Endothelial cell of umbilical vein (primary cell): Measurements from ENCODE around the gene SPAG9. TPM values are rescaled to one million over a fixed set of nuclear protein-coding genes. Genes with fewer than 3 reads are reported as not detected.

Source experiments
- BruUV-seq: library from RNA; stranded (reverse); fragments of 400-500 nt; replicated peaks from 2 replicates; lab custom pipeline; 2021; lab: Mats Ljungman, UMichigan
- CTCF ChIA-PET: fragments of 300-600, 350-600 bp; sonication (Branson Sonifier 250); formaldehyde crosslinking; loops from one replicate; lab custom pipeline; 2021; ENCODE audit warnings: antibody characterized with exemption, inconsistent platforms; lab: Charles Lee
- POLR2A ChIA-PET: fragments of 300-600, 350-600 bp; sonication (Branson Sonifier 250); formaldehyde crosslinking; loops from one replicate; lab custom pipeline; 2021; ENCODE audit warnings: antibody characterized with exemption, inconsistent platforms; lab: Charles Lee
- DNase-seq: peaks from one replicate; pipeline ENCODE4 v3.0.0-alpha.2; 2011; ENCODE audit warnings: low read depth, low spot score
- FAIRE-seq: peaks from 2 replicates; lab custom pipeline; 2011; peaks lifted over from hg19 to GRCh38; lab: Jason Lieb, UNC
- H2AFZ ChIP-seq: 2 replicates; pipeline ENCODE4 v1.6.0; 2012; ENCODE audit warnings: low read depth, low read length, control low read depth, inconsistent platforms
- H3K27ac ChIP-seq: 2 replicates; pipeline ENCODE4 v1.5.1; 2011; ENCODE audit warnings: low read depth, mild to moderate bottlenecking, control low read depth, low read length, moderate library complexity; ENCODE audit not compliant: insufficient read depth
- H3K27me3 ChIP-seq, 2 experiments: 2 replicates each; pipeline versions ENCODE4 v1.6.0 to v1.6.1; 2011; ENCODE audit warnings: low read length in 2 of 2, mixed read lengths in 1 of 2; ENCODE audit not compliant: control insufficient read depth in 2 of 2, insufficient read depth in 2 of 2
- H3K36me3 ChIP-seq, 2 experiments: 2 replicates in 1 of 2; 3 replicates in 1 of 2; pipeline ENCODE4 v1.5.1; 2011; ENCODE audit warnings: low read length in 2 of 2, mild to moderate bottlenecking in 1 of 2, moderate library complexity in 1 of 2; ENCODE audit not compliant: control insufficient read depth in 2 of 2, insufficient read depth in 2 of 2; ENCODE audit errors: extremely low read depth in 1 of 2
- H3K4me1 ChIP-seq: 3 replicates; pipeline ENCODE4 v1.5.1; 2011; ENCODE audit warnings: mild to moderate bottlenecking, low read length; ENCODE audit not compliant: control insufficient read depth, insufficient read depth; ENCODE audit errors: extremely low read depth
- H3K4me2 ChIP-seq: 2 replicates; pipeline ENCODE4 v1.6.1; 2011; ENCODE audit warnings: low read length, control low read depth, mixed read lengths; ENCODE audit not compliant: insufficient read depth
- H3K4me3 ChIP-seq, 3 experiments: fragments of 200-600 bp in 1 of 3; sonication (generic), shearing (Covaris generic) in 1 of 3; replicated peaks in 1 of 3; 2 replicates each; pipeline ENCODE4 v1.5.1; 2011 to 2016; ENCODE audit warnings: control low read depth in 3 of 3, low read length in 3 of 3, mild to moderate bottlenecking in 2 of 3, inconsistent platforms in 1 of 3, low read depth in 1 of 3, moderate library complexity in 1 of 3; ENCODE audit not compliant: insufficient read depth in 1 of 3
- H3K79me2 ChIP-seq: 2 replicates; pipeline ENCODE4 v1.6.0; 2012; ENCODE audit warnings: low read length, inconsistent platforms; ENCODE audit not compliant: control insufficient read depth, insufficient read depth
- H3K9ac ChIP-seq: replicated peaks from 2 replicates; pipeline ENCODE3; 2011; ENCODE audit warnings: low read length, control low read depth; ENCODE audit not compliant: insufficient read depth; ENCODE audit errors: extremely low read depth
- H3K9me1 ChIP-seq: replicated peaks from 3 replicates; pipeline ENCODE4 v1.6.0; 2011; ENCODE audit warnings: mild to moderate bottlenecking, low read length; ENCODE audit not compliant: control insufficient read depth, insufficient read depth; ENCODE audit errors: extremely low read depth
- H3K9me3 ChIP-seq: replicated peaks from 2 replicates; pipeline ENCODE4 v1.5.1; 2012; ENCODE audit warnings: low read length, inconsistent platforms; ENCODE audit not compliant: control insufficient read depth, insufficient read depth
- H4K20me1 ChIP-seq: replicated peaks from 2 replicates; pipeline ENCODE3; 2011; ENCODE audit warnings: mild to moderate bottlenecking, low read length; ENCODE audit not compliant: control insufficient read depth, insufficient read depth; ENCODE audit errors: extremely low read depth
- CTCF ChIP-seq, 2 donors: IDR thresholded peaks; 1 replicate in 1 of 2; 2 replicates in 1 of 2; pipeline ENCODE4 v1.5.1; 2011; ENCODE audit warnings: low read length in 2 of 2, mild to moderate bottlenecking in 2 of 2, moderate library complexity in 2 of 2, control low read depth in 1 of 2, inconsistent platforms in 1 of 2, low read depth in 1 of 2; ENCODE audit not compliant: insufficient read depth in 1 of 2; ENCODE audit errors: extremely low read depth in 1 of 2
- EZH2 ChIP-seq: IDR thresholded peaks from 2 replicates; pipeline ENCODE4 v1.6.1; 2012; ENCODE audit warnings: borderline replicate concordance, low read depth, mild to moderate bottlenecking, moderate library complexity, low read length, inconsistent platforms; ENCODE audit not compliant: severe bottlenecking
- FOS ChIP-seq: IDR thresholded peaks from 2 replicates; pipeline ENCODE4 v1.6.1; 2011; ENCODE audit warnings: mild to moderate bottlenecking, low read length, moderate library complexity, borderline replicate concordance; ENCODE audit not compliant: insufficient read depth
- GATA2 ChIP-seq: IDR thresholded peaks from 2 replicates; pipeline ENCODE4 v1.7.0; 2011; ENCODE audit warnings: low read depth, mild to moderate bottlenecking, moderate library complexity, mixed read lengths, low read length; ENCODE audit not compliant: insufficient read length, insufficient read depth
- JUN ChIP-seq: IDR thresholded peaks from 2 replicates; pipeline ENCODE4 v1.6.1; 2011; ENCODE audit warnings: borderline replicate concordance, low read depth; ENCODE audit not compliant: insufficient read length, insufficient read depth
- MAX ChIP-seq: IDR thresholded peaks from 2 replicates; pipeline ENCODE4 v1.6.1; 2011; ENCODE audit not compliant: insufficient read depth, insufficient read length
- MYC ChIP-seq: IDR thresholded peaks from one replicate; pipeline ENCODE4 v1.6.1; 2011; ENCODE audit warnings: mild to moderate bottlenecking, low read depth, low read length
- POLR2A ChIP-seq: IDR thresholded peaks from 2 replicates; pipeline ENCODE4 v1.6.1; 2012; ENCODE audit warnings: low read depth, mild to moderate bottlenecking, control low read depth, low read length
- POLR2AphosphoS5 ChIP-seq: IDR thresholded peaks from 2 replicates; pipeline ENCODE4 v1.6.1; 2012; ENCODE audit warnings: low read depth, mild to moderate bottlenecking, control low read depth, low read length, moderate library complexity; ENCODE audit not compliant: insufficient read depth
- dilution Hi-C: fragments of 300-500 bp; cut with MboI; formaldehyde crosslinking; loops from one replicate; pipeline ENCODE4 v1.15.0; 2019; ENCODE audit warnings: low sequenced_read_pairs; ENCODE audit not compliant: extremely low pct_ligation_motif_present
- intact Hi-C: fragments of 100-400 bp; cut with micrococcal nuclease; formaldehyde crosslinking; loops from one replicate; pipeline ENCODE4 v1.10.0; 2022
- polyA plus RNA-seq, 4 experiments: library from polyadenylated mRNA; depleted of rRNA in 3 of 4; stranded (reverse) in 3 of 4; unstranded in 1 of 4; fragments of >200 nt; gene quantifications; 2 replicates each; pipeline versions ENCODE4 v1.2.1 to v1.2.3, GENCODE V29; 2011 to 2012; ENCODE audit warnings: missing spikeins in 1 of 4
- total RNA-seq: library from RNA; stranded (reverse); gene quantifications from 2 replicates; pipeline ENCODE4 v1.2.3, GENCODE V29; 2021

SPAG9 gene
- total and polyA plus RNA-seq, 2 donors (not counting 3 experiments of a cell fraction or from before 2014, with no cell fraction given): 16.5 to 75.0 TPM

GRCh38 chr17:51135956-51136355, 15.3 kb upstream of the SPAG9 start:
- Histone ChIP-seq H3K4me3 (no peak overlapping the region), H3K79me2 (no peaks in the 10 kb centered on the region), H3K4me2 (no peak overlapping the region), H3K4me1 (peaks cover 23% of the 10 kb centered on the region), H3K27ac (no peak overlapping the region), H3K27me3 (no peaks in the 10 kb centered on the region), H3K9me1 (no peaks in the 10 kb centered on the region), H4K20me1 (no peaks in the 10 kb centered on the region), H2AFZ (no peak overlapping the region), H3K9ac (no peak overlapping the region), H3K36me3 (no peaks in the 10 kb centered on the region), H3K9me3 (no peaks in the 10 kb centered on the region)
- BruUV-seq: no TSS peak
- CTCF ChIA-PET: interaction anchor here (1.2 to 2.2 kb wide), 4 partner anchors 12 to 135 kb away, joined by 4 to 7 read pairs (median 5); partner anchors contain the start of gene NME1
- TF ChIP-seq FOS (no peak), GATA2 (no peak), JUN (no peak), POLR2AphosphoS5 (no peak), POLR2A (no peak), CTCF (IDR thresholded peaks at IDR 0.05; ENCODE audit: extremely low read depth in 1 of 2, insufficient read depth in 1 of 2, low read depth in 1 of 2, low read length in 2 of 2) (no peak), MYC (no peak), EZH2 (no peak), MAX (no peak)
- intact Hi-C loops (no loop called here), dilution Hi-C loops (no loop called here)
- POLR2A ChIA-PET: no interaction called here
- FAIRE-seq (no peak), DNase-seq (no peak)
